ENCODE results near the gene ULBP2. TPM values are rescaled to one million over a fixed set of nuclear protein-coding genes. Genes with fewer than 3 reads are reported as not detected.
"Not testable (repeated sequence)": the region's sequence is repeated elsewhere in the genome, so short reads cannot be mapped to it uniquely, and the experiment has no call there.

ULBP2 gene
- total RNA-seq, 4 donors from 2014 or later = 0.39 to 0.74 TPM; not detected in 2

- WGBS, 2 donors (ENCODE audit: low coverage in 1 of 2) = 100% methylated on average over 1 to 3 of the region's 9 CpGs
- Histone ChIP-seq H3K27me3 (no peaks in the 10 kb centered on the region), H3K9me3 (peaks cover 0 to 8% (median 0%) of the 10 kb centered on the region in 3 donors), H3K4me1 (peaks cover 0 to 8% (median 0%) of the 10 kb centered on the region in 3 donors), H3K27ac (no peak overlapping the region), H3K36me3 (no peaks in the 10 kb centered on the region), H3K4me3 (no peak overlapping the region)
- ATAC-seq = no peak
- TF ChIP-seq POLR2A (IDR thresholded peaks at IDR 0.05) = no peak
- TF ChIP-seq EP300 (IDR thresholded peaks at IDR 0.05) = no peak
- no peak for TF ChIP-seq CTCF (IDR thresholded peaks at IDR 0.05)
- TF ChIP-seq POLR2AphosphoS5 (IDR thresholded peaks at IDR 0.05) = no peak
Observed at GRCh38 chr6:149909701-149910470, 31.9 kb upstream of the ULBP2 start.

GRCh38 chr6:149910721-149911151, 31.1 kb upstream of the ULBP2 start:
- Histone ChIP-seq H3K9me3 (peaks cover 0 to 8% (median 0%) of the 10 kb centered on the region in 3 donors), H3K36me3 (no peaks in the 10 kb centered on the region), H3K4me1 (peaks cover 0 to 5% (median 0%) of the 10 kb centered on the region in 3 donors), H3K27ac (no peak overlapping the region), H3K4me3 (no peak overlapping the region), H3K27me3 (no peaks in the 10 kb centered on the region)
- 89 to 92% methylated on average over 12 to 15 of the region's 23 CpGs for WGBS, 2 donors (ENCODE audit: low coverage in 1 of 2)
- TF ChIP-seq EP300 (IDR thresholded peaks at IDR 0.05) = no peak
- TF ChIP-seq CTCF (IDR thresholded peaks at IDR 0.05) = no peak
- no peak for TF ChIP-seq POLR2A (IDR thresholded peaks at IDR 0.05)
- no peak for TF ChIP-seq POLR2AphosphoS5 (IDR thresholded peaks at IDR 0.05)
- ATAC-seq = no peak

DNA sequence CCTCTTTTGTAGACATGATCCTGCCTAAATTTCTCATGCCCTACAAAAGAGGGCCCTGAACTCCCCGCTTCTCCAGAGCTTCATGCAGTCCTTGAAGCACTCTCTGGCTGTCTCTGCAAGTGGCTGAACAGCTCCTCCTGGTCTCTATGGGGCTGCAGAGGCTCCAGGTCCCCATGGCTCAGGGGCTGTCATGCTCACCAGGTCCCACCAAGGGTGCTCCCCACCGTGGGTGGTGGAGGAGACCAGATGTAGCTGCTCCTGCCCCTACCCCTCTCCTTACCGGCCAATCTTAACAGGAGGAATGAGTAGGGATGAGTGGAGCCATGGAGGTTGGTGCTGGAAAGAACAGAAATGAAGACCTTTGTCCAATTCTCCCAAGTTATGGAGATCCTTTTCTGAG, 29.1 kb upstream of the ULBP2 start:
- not testable (repeated sequence) for H3K9me3 ChIP-seq, ATAC-seq
- no CpG with 5 or more reads among the region's 3 CpGs for WGBS, 2 donors (ENCODE audit: low coverage in 1 of 2)

DNA sequence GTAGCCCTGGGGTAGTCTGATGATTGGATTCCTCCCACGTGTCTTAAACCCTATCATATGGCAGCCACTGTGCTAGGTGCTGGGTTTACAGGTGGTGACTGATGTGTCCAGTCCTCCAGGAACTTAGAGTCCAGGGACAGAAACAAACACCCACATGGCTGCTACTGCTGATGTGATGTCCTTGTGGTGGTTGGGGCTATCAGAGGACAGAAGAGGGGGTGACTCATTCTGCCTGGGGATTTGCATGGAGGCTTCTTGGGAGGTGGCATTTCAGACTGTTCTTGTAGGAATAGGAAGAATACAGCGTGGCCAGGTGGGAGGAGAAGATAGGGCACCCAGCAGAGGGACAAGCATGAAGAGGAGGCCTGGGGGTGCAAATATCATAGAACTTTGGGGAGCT, 28.7 kb upstream of the ULBP2 start:
- no peak for ATAC-seq
- Histone ChIP-seq H3K4me3 (no peak overlapping the region), H3K9me3 (peaks cover 0 to 8% (median 0%) of the 10 kb centered on the region in 3 donors), H3K27ac (no peak overlapping the region), H3K4me1 (no peaks in the 10 kb centered on the region), H3K36me3 (no peaks in the 10 kb centered on the region), H3K27me3 (no peaks in the 10 kb centered on the region)
- no peak for TF ChIP-seq POLR2AphosphoS5 (IDR thresholded peaks at IDR 0.05)
- 100% methylated on average over 1 of the region's 2 CpGs for WGBS, 2 donors (ENCODE audit: low coverage in 1 of 2)

More for the DNA sequence above, 29.1 kb upstream of the ULBP2 start:
- not testable (repeated sequence) for H3K4me3 ChIP-seq, H3K27ac ChIP-seq, H3K36me3 ChIP-seq, H3K27me3 ChIP-seq, H3K4me1 ChIP-seq

GRCh38 chr6:149913540-149914240, 28.1 kb upstream of the ULBP2 start:
- H3K36me3 ChIP-seq = no peaks in the 10 kb centered on the region
- no peak for ATAC-seq
- no peak for TF ChIP-seq CTCF (IDR thresholded peaks at IDR 0.05)

More at GRCh38 chr6:149913540-149914240, 28.1 kb upstream of the ULBP2 start:
- 65 to 71% methylated on average over 4 to 7 of the region's 9 CpGs for WGBS, 2 donors (ENCODE audit: low coverage in 1 of 2)
- H3K4me1 ChIP-seq = no peaks in the 10 kb centered on the region
- no peak overlapping the region for H3K27ac ChIP-seq
- no peaks in the 10 kb centered on the region for H3K27me3 ChIP-seq
- H3K4me3 ChIP-seq = no peak overlapping the region
- H3K9me3 ChIP-seq = peaks cover 0 to 3% (median 0%) of the 10 kb centered on the region in 3 donors

All from gastroesophageal sphincter (tissue), 4 donors.